ENCODE measurements around the gene ADRA1B.

DNA sequence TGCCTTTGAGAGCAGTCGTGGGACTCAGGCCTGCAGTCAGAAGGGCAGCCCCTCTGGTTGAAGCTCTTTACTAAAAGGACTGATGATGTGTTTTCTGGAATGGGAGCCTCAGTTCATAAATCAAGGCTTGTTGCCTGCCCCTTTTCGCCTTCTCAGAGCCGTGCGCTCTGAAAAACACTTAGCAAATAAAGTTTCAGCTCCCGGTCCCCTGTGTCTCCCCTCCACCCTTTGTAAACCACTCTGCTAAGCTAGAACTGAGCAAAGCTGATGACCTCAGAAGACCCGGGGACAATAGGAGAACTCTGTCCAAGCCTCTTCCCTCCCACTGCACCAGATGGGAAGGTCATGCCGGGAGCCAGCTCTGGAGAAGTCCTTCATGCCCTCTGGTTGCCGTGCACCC lies 39.3 kb upstream of the ADRA1B start:
- TF ChIP-seq, protein P1, sequence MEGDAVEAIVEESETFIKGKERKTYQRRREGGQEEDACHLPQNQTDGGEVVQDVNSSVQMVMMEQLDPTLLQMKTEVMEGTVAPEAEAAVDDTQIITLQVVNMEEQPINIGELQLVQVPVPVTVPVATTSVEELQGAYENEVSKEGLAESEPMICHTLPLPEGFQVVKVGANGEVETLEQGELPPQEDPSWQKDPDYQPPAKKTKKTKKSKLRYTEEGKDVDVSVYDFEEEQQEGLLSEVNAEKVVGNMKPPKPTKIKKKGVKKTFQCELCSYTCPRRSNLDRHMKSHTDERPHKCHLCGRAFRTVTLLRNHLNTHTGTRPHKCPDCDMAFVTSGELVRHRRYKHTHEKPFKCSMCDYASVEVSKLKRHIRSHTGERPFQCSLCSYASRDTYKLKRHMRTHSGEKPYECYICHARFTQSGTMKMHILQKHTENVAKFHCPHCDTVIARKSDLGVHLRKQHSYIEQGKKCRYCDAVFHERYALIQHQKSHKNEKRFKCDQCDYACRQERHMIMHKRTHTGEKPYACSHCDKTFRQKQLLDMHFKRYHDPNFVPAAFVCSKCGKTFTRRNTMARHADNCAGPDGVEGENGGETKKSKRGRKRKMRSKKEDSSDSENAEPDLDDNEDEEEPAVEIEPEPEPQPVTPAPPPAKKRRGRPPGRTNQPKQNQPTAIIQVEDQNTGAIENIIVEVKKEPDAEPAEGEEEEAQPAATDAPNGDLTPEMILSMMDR (IDR thresholded peaks at IDR 0.05) = no peak
- TF ChIP-seq POLR2AphosphoS5 (IDR thresholded peaks at IDR 0.05; ENCODE audit: low read depth, low read length) (no peak), TCF7L2 (IDR thresholded peaks at IDR 0.05; ENCODE audit: low read depth, low read length) (no peak)
- TF ChIP-seq, protein P2, sequence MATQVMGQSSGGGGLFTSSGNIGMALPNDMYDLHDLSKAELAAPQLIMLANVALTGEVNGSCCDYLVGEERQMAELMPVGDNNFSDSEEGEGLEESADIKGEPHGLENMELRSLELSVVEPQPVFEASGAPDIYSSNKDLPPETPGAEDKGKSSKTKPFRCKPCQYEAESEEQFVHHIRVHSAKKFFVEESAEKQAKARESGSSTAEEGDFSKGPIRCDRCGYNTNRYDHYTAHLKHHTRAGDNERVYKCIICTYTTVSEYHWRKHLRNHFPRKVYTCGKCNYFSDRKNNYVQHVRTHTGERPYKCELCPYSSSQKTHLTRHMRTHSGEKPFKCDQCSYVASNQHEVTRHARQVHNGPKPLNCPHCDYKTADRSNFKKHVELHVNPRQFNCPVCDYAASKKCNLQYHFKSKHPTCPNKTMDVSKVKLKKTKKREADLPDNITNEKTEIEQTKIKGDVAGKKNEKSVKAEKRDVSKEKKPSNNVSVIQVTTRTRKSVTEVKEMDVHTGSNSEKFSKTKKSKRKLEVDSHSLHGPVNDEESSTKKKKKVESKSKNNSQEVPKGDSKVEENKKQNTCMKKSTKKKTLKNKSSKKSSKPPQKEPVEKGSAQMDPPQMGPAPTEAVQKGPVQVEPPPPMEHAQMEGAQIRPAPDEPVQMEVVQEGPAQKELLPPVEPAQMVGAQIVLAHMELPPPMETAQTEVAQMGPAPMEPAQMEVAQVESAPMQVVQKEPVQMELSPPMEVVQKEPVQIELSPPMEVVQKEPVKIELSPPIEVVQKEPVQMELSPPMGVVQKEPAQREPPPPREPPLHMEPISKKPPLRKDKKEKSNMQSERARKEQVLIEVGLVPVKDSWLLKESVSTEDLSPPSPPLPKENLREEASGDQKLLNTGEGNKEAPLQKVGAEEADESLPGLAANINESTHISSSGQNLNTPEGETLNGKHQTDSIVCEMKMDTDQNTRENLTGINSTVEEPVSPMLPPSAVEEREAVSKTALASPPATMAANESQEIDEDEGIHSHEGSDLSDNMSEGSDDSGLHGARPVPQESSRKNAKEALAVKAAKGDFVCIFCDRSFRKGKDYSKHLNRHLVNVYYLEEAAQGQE (IDR thresholded peaks at IDR 0.05; ENCODE audit: insufficient read depth in 1 of 2, low read depth in 2 of 2, low read length in 1 of 2) = no peak

Data from Panc1 (cell line).